OCI-LY3 (cell line): ENCODE results near the gene RAB11FIP4.

Experiments used
- EZH2phosphoT487 ChIP-seq: fragments of 200-600 bp; shearing (Covaris generic); IDR thresholded peaks from 2 replicates; pipeline ENCODE4 v1.6.1; 2018; ENCODE audit warnings: antibody characterized with exemption, mixed run types, low read depth
- TF ChIP-seq, protein P1 (sequence below): fragments of 200-600, 300-600 bp; sonication (generic); IDR thresholded peaks from 2 replicates; pipeline ENCODE4 v1.5.1; 2014; ENCODE audit warnings: antibody characterized with exemption, low read length, low read depth

DNA sequence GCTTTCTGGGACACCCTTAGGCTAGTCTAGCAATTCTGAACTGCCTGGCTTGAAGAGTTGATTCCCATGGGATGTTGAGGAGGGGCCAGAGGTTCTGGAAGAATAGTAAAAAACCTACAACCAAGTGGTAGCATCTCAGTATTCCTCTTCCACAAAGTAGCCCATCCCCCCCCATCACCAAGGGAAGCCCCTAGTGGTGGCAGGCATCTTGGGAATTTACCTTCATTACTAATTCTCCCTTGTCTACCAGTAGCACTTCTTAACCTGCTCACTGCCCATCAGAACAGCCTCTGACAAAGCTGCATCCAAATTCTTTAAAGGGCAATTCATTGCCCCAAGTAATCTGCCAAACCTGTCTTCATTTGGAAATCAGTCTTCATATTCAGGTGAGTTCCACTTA lies 12.8 kb upstream of the RAB11FIP4 start:
- TF ChIP-seq, protein P1, sequence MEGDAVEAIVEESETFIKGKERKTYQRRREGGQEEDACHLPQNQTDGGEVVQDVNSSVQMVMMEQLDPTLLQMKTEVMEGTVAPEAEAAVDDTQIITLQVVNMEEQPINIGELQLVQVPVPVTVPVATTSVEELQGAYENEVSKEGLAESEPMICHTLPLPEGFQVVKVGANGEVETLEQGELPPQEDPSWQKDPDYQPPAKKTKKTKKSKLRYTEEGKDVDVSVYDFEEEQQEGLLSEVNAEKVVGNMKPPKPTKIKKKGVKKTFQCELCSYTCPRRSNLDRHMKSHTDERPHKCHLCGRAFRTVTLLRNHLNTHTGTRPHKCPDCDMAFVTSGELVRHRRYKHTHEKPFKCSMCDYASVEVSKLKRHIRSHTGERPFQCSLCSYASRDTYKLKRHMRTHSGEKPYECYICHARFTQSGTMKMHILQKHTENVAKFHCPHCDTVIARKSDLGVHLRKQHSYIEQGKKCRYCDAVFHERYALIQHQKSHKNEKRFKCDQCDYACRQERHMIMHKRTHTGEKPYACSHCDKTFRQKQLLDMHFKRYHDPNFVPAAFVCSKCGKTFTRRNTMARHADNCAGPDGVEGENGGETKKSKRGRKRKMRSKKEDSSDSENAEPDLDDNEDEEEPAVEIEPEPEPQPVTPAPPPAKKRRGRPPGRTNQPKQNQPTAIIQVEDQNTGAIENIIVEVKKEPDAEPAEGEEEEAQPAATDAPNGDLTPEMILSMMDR, result no peak
- TF ChIP-seq EZH2phosphoT487, result no peak
